Measurements from ENCODE around the gene KLC1. TPM values are rescaled to one million over a fixed set of nuclear protein-coding genes. Genes with fewer than 3 reads are reported as not detected.
"Not testable (repeated sequence)": the region's sequence is repeated elsewhere in the genome, so short reads cannot be mapped to it uniquely, and the experiment has no call there.

Gene KLC1
- total RNA-seq, 1 donor from 2014 or later: 178 TPM

- no peak overlapping the region for H3K27ac Mint-ChIP-seq
- TF ChIP-seq CTCF (IDR thresholded peaks at IDR 0.05; ENCODE audit: unreplicated experiment): no peak
- no peaks in the 10 kb centered on the region for H3K27me3 Mint-ChIP-seq
- H3K9me3 Mint-ChIP-seq (ENCODE audit: low read depth): no peaks in the 10 kb centered on the region
- DNase-seq (ENCODE audit: low spot score, unreplicated experiment): no peak
- H3K36me3 Mint-ChIP-seq (ENCODE audit: insufficient read depth): peaks cover 16% of the 10 kb centered on the region
- H3K4me3 Mint-ChIP-seq (ENCODE audit: low read depth): no peak overlapping the region
- no peaks in the 10 kb centered on the region for H3K4me1 Mint-ChIP-seq (ENCODE audit: low read depth)
These were observed 60.2 kb downstream of the KLC1 start for GRCh38 chr14:103688906-103689902.

DNA sequence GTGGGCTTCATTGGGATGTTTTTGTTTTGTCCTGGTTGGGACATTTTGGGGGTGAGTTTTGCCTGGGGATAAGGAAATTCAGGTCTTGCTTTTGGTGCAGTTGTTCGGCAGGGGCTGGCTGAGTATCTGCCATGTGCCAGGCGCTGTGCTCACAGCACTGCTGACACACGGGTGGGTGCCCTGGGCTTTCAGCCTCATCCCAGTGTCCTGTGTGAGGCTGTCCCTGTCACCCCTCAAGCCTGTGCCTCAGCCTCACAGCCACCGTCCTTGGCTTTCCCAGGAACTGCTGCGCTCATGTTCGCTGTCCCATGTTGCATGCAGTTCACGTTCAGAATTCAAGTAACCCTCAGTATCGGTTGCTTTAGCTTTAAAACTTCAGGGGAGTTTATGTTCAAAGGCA lies 61.3 kb downstream of the KLC1 start:
- H3K4me3 Mint-ChIP-seq (ENCODE audit: low read depth): no peak overlapping the region
- H3K9me3 Mint-ChIP-seq (ENCODE audit: low read depth): no peaks in the 10 kb centered on the region
- no peak for TF ChIP-seq CTCF (IDR thresholded peaks at IDR 0.05; ENCODE audit: unreplicated experiment)
- peaks cover 16% of the 10 kb centered on the region for H3K36me3 Mint-ChIP-seq (ENCODE audit: insufficient read depth)
- H3K4me1 Mint-ChIP-seq (ENCODE audit: low read depth): peaks cover under 1% of the 10 kb centered on the region
- H3K27ac Mint-ChIP-seq: no peak overlapping the region
- no peaks in the 10 kb centered on the region for H3K27me3 Mint-ChIP-seq
- DNase-seq (ENCODE audit: low spot score, unreplicated experiment): no peak

- H3K9me3 Mint-ChIP-seq (ENCODE audit: low read depth); H3K36me3 Mint-ChIP-seq (ENCODE audit: insufficient read depth); H3K27me3 Mint-ChIP-seq; H3K27ac Mint-ChIP-seq; DNase-seq (ENCODE audit: low spot score, unreplicated experiment); H3K4me1 Mint-ChIP-seq (ENCODE audit: low read depth); H3K4me3 Mint-ChIP-seq (ENCODE audit: low read depth): not testable (repeated sequence)
These were observed 62.6 kb downstream of the KLC1 start for GRCh38 chr14:103691655-103692054.

GRCh38 chr14:103692159-103692558 lies 63.1 kb downstream of the KLC1 start:
- H3K4me1 Mint-ChIP-seq (ENCODE audit: low read depth): peaks cover 5% of the 10 kb centered on the region
- no peak for TF ChIP-seq CTCF (IDR thresholded peaks at IDR 0.05; ENCODE audit: unreplicated experiment)
- peak overlapping the region; percentile 52 for H3K27ac Mint-ChIP-seq
- no peaks in the 10 kb centered on the region for H3K9me3 Mint-ChIP-seq (ENCODE audit: low read depth)
- no peak overlapping the region for H3K4me3 Mint-ChIP-seq (ENCODE audit: low read depth)
- DNase-seq (ENCODE audit: low spot score, unreplicated experiment): no peak
- H3K36me3 Mint-ChIP-seq (ENCODE audit: insufficient read depth): peaks cover 10% of the 10 kb centered on the region
- H3K27me3 Mint-ChIP-seq: no peaks in the 10 kb centered on the region

DNA sequence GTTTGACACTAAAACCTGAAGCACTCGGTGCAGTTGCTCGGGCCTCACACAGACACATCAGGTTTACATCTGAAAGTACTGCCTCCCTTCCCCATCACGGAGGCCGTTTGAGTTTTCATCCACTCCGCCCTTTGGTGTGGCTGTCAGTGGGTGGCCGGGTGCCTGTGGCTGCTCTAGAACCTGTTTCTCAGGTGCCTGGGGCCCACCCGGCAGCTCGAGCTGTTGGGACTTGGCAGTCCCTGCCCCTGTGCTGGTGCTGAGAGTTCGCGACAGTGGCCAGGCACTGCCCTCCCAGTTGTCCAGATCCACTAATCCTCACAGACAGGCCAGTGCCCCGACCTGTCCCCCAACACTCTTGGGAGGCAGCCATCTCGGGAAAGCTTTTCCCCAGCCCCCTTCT lies 63.9 kb downstream of the KLC1 start:
- Mint-ChIP-seq H3K4me1 (ENCODE audit: low read depth) (peaks cover 5% of the 10 kb centered on the region), H3K36me3 (ENCODE audit: insufficient read depth) (peaks cover 10% of the 10 kb centered on the region), H3K9me3 (ENCODE audit: low read depth) (no peaks in the 10 kb centered on the region), H3K27ac (no peak overlapping the region), H3K4me3 (ENCODE audit: low read depth) (no peak overlapping the region), H3K27me3 (no peaks in the 10 kb centered on the region)
- DNase-seq (ENCODE audit: low spot score, unreplicated experiment): no peak
- TF ChIP-seq CTCF (IDR thresholded peaks at IDR 0.05; ENCODE audit: unreplicated experiment): no peak

- Mint-ChIP-seq H3K4me3 (ENCODE audit: low read depth) (no peak overlapping the region), H3K4me1 (ENCODE audit: low read depth) (peaks cover 5% of the 10 kb centered on the region), H3K27ac (no peak overlapping the region), H3K27me3 (no peaks in the 10 kb centered on the region), H3K9me3 (ENCODE audit: low read depth) (no peaks in the 10 kb centered on the region), H3K36me3 (ENCODE audit: insufficient read depth) (peaks cover 6% of the 10 kb centered on the region)
- no peak for DNase-seq (ENCODE audit: low spot score, unreplicated experiment)
- TF ChIP-seq CTCF (IDR thresholded peaks at IDR 0.05; ENCODE audit: unreplicated experiment): no peak
These were observed 64.5 kb downstream of the KLC1 start for GRCh38 chr14:103693515-103693914.

All from progenitor cell of endocrine pancreas (in vitro differentiated cells).